Gastrocnemius medialis (tissue), 4 donors: ENCODE data around the gene PICALM. TPM values are rescaled to one million over a fixed set of nuclear protein-coding genes. Genes with fewer than 3 reads are reported as not detected.
A peak's percentile ranks its signal among the peaks of the same experiment; 100 is the strongest.

Experiments used
- ATAC-seq, 2 donors: fragments of 150-250 bp; one replicate each; pipeline ENCODE4 v1.9.1; 2016
- DNase-seq, 2 donors: peaks; one replicate each; pipeline ENCODE4 v3.0.0-alpha.2; 2019
- H3K27ac ChIP-seq, 4 donors: fragments of 200-600 bp; sonication (generic); 1 replicate in 1 of 4; 2 replicates in 3 of 4; pipeline ENCODE4 v1.5.1; 2016 to 2018; ENCODE audit warnings: mild to moderate bottlenecking in 2 of 4, moderate library complexity in 1 of 4
- H3K27me3 ChIP-seq, 3 donors: fragments of 200-600 bp; sonication (generic) in 2 of 3; 1 replicate in 1 of 3; 2 replicates in 2 of 3; pipeline versions ENCODE4 v1.5.1 to v1.6.0; 2016 to 2019; ENCODE audit warnings: mild to moderate bottlenecking in 1 of 3, moderate library complexity in 1 of 3
- H3K36me3 ChIP-seq, 2 donors: fragments of 200-600 bp; sonication (generic) in 1 of 2; one replicate each; pipeline ENCODE4 v1.5.1; 2017 to 2018
- H3K4me1 ChIP-seq, 2 donors: fragments of 200-600 bp; sonication (generic) in 1 of 2; one replicate each; pipeline ENCODE4 v1.5.1; 2016 to 2017; ENCODE audit warnings: mild to moderate bottlenecking in 2 of 2
- H3K4me3 ChIP-seq, 4 donors: fragments of 200-600 bp; sonication (generic) in 3 of 4; 1 replicate in 1 of 4; 2 replicates in 3 of 4; pipeline ENCODE4 v1.5.1; 2016 to 2019; ENCODE audit warnings: mild to moderate bottlenecking in 2 of 4
- H3K9me3 ChIP-seq, 3 donors: fragments of 200-600 bp; sonication (generic) in 2 of 3; 1 replicate in 1 of 3; 2 replicates in 2 of 3; pipeline ENCODE4 v1.5.1; 2016 to 2019
- POLR2A ChIP-seq, 2 donors: fragments of 450-650 bp; IDR thresholded peaks; one replicate each; pipeline ENCODE4 v1.6.1; 2017; ENCODE audit warnings: antibody characterized with exemption in 2 of 2, mild to moderate bottlenecking in 2 of 2, moderate library complexity in 2 of 2
- in situ Hi-C, 4 donors: fragments of 200-750 bp; cut with MboI; loops; one replicate each; pipeline versions ENCODE4 v1.15.0 to v1.8.0; 2017; ENCODE audit warnings: low sequenced_read_pairs in 4 of 4
- intact Hi-C: fragments of 100-400 bp; cut with DNase I; formaldehyde crosslinking; loops from one replicate; pipeline ENCODE4 v1.15.1; 2023; ENCODE audit warnings: low total_unique reads
- total RNA-seq, 4 donors: library from RNA; depleted of rRNA; stranded (reverse); fragments of >200 nt; gene quantifications; one replicate each; pipeline versions ENCODE4 v1.1.0 to v1.2.3, GENCODE V29; 2016
- TF ChIP-seq, protein P1 (sequence below), 5 experiments: fragments of 450-650 bp in 3 of 5; fragments of 200-600 bp in 2 of 5; sonication (generic) in 2 of 5; IDR thresholded peaks in 4 of 5; conservative IDR thresholded peaks in 1 of 5; 1 replicate in 4 of 5; 2 replicates in 1 of 5; pipeline ENCODE4 v1.5.1; 2016 to 2019; ENCODE audit warnings: antibody characterized with exemption in 5 of 5, mild to moderate bottlenecking in 3 of 5, moderate library complexity in 3 of 5

The PICALM gene
- total RNA-seq, 4 donors from 2014 or later = 82.3 to 125 (median 107) TPM

- ATAC-seq (peak; percentile 44 to 51), DNase-seq (no peak)
- no peaks in the 10 kb centered on the region for H3K9me3 ChIP-seq
- peaks cover 76 to 77% of the 10 kb centered on the region in 2 donors for H3K4me1 ChIP-seq
- TF ChIP-seq POLR2A (IDR thresholded peaks at IDR 0.05) = peak in 1 of 2 donors; percentile 41
- TF ChIP-seq, protein P1, sequence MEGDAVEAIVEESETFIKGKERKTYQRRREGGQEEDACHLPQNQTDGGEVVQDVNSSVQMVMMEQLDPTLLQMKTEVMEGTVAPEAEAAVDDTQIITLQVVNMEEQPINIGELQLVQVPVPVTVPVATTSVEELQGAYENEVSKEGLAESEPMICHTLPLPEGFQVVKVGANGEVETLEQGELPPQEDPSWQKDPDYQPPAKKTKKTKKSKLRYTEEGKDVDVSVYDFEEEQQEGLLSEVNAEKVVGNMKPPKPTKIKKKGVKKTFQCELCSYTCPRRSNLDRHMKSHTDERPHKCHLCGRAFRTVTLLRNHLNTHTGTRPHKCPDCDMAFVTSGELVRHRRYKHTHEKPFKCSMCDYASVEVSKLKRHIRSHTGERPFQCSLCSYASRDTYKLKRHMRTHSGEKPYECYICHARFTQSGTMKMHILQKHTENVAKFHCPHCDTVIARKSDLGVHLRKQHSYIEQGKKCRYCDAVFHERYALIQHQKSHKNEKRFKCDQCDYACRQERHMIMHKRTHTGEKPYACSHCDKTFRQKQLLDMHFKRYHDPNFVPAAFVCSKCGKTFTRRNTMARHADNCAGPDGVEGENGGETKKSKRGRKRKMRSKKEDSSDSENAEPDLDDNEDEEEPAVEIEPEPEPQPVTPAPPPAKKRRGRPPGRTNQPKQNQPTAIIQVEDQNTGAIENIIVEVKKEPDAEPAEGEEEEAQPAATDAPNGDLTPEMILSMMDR (IDR thresholded peaks at IDR 0.05 in 4 of 5, conservative IDR thresholded peaks at IDR 0.05 in 1 of 5) = no peak
- peak overlapping the region; percentile 97 to 100 (median 98) for H3K27ac ChIP-seq
- H3K4me3 ChIP-seq = peak overlapping the region in 2 of 4 donors; percentile 8 to 15
- intact Hi-C loops (no loop called here), in situ Hi-C loops (loop anchor here in 1 of 4 donors (25.0 kb wide), 1 partner anchor 425 kb away; the partner anchor contains the start of genes DLG2, TMEM126A and TMEM126B)
- H3K36me3 ChIP-seq = no peaks in the 10 kb centered on the region
- H3K27me3 ChIP-seq = no peaks in the 10 kb centered on the region
Measured at GRCh38 chr11:86062719-86063118, 6.2 kb downstream of the PICALM start.

DNA sequence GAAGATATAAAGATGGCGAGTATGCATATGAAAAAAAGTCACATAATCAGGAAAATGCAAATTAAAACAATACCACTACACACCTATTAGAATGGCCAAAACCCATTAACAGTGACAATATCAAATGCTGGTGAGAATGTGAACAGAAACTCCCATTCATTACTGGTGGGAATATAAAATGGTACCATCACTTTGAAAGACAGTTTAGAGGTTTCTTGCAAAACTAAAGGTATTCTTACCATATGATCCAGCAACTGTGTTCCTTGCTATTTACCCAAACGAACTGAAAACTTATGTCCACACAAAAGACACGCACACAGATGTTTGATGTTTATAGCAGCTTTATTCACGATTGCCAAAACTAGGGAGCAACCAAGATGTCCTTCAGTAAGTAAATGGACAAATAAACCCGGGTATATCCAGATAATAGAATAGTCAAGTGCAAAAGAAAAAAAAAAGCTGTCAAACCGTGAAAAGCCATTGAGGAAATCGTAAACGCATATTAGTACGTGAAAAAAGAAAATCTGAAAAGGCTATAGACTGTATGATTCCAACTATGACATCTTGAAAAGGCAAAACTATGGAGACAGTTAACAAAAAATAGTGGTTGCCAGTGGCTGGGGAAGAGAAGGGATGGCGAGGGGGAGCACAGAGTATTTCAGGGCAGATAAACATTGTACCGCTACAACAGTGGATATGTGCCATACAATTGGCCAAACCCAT lies 7.2 kb downstream of the PICALM start:
- Histone ChIP-seq H3K27ac (peak overlapping the region; percentile 97 to 100 (median 98)), H3K4me3 (peak overlapping the region in 2 of 4 donors; percentile 5 to 8), H3K9me3 (no peaks in the 10 kb centered on the region), H3K36me3 (no peaks in the 10 kb centered on the region), H3K27me3 (no peaks in the 10 kb centered on the region), H3K4me1 (peaks cover 77 to 81% of the 10 kb centered on the region in 2 donors)
- TF ChIP-seq POLR2A (IDR thresholded peaks at IDR 0.05) = no peak
- TF ChIP-seq, protein P1 (IDR thresholded peaks at IDR 0.05 in 4 of 5, conservative IDR thresholded peaks at IDR 0.05 in 1 of 5) = no peak
- in situ Hi-C loops = loop anchor here in 1 of 4 donors (25.0 kb wide), 1 partner anchor 424 kb away; the partner anchor contains the start of genes DLG2, TMEM126A and TMEM126B
- intact Hi-C loops = loop anchor here (2.0 kb wide), 1 partner anchor 19 kb away; no protein-coding TSS in a partner anchor
- DNase-seq (no peak), ATAC-seq (no peak)

- Histone ChIP-seq H3K36me3 (no peaks in the 10 kb centered on the region), H3K27ac (peak overlapping the region in 3 of 4 donors; percentile 3 to 98 (median 49)), H3K4me3 (no peak overlapping the region), H3K4me1 (peaks cover 68 to 72% of the 10 kb centered on the region in 2 donors), H3K27me3 (no peaks in the 10 kb centered on the region), H3K9me3 (no peaks in the 10 kb centered on the region)
- in situ Hi-C loops (loop anchor here in 1 of 4 donors (25.0 kb wide), 1 partner anchor 423 kb away; the partner anchor contains the start of genes DLG2, TMEM126A and TMEM126B), intact Hi-C loops (loop anchor here (2.0 kb wide), 1 partner anchor 18 kb away; no protein-coding TSS in a partner anchor)
- DNase-seq = no peak
- TF ChIP-seq, protein P1 (IDR thresholded peaks at IDR 0.05 in 4 of 5, conservative IDR thresholded peaks at IDR 0.05 in 1 of 5) = no peak
- ATAC-seq = no peak
Measured at GRCh38 chr11:86060544-86060943, 8.3 kb downstream of the PICALM start.

DNA sequence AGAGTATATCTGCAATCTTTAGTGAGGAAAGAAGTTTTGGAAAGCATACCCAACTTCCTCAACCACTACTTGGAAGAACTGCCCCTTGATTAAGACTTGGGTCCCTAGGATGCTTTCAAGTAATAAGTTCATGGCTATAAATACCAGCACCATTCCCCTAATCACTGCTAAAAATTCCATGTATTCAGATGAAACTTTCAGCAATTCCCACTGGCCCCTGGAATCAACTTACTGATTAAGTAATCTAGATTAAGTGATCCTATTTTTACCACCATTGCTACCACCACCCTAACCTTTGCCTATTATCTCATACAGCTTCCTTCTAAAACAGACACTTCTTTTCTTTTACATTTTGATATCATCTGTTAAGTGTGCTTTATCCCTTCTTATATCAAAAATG lies 10.5 kb downstream of the PICALM start:
- intact Hi-C loops = no loop called here
- ATAC-seq (no peak), DNase-seq (no peak)
- no peaks in the 10 kb centered on the region for H3K36me3 ChIP-seq
- in situ Hi-C loops = loop anchor here in 2 of 4 donors (10.0 to 25.0 kb wide), 2 partner anchors 64 to 421 kb away; partner anchors contain the start of genes DLG2 (in 1 of the 2), TMEM126A (in 1 of the 2) and TMEM126B (in 1 of the 2)
- H3K4me3 ChIP-seq = no peak overlapping the region
- H3K4me1 ChIP-seq = peaks cover 67 to 68% of the 10 kb centered on the region in 2 donors
- TF ChIP-seq, protein P1 (IDR thresholded peaks at IDR 0.05 in 4 of 5, conservative IDR thresholded peaks at IDR 0.05 in 1 of 5) = no peak
- no peak for TF ChIP-seq POLR2A (IDR thresholded peaks at IDR 0.05)
- H3K27me3 ChIP-seq = no peaks in the 10 kb centered on the region
- peak overlapping the region; percentile 3 to 49 (median 27) for H3K27ac ChIP-seq
- H3K9me3 ChIP-seq = no peaks in the 10 kb centered on the region
